ENCODE results near the gene TPH2. TPM values are rescaled to one million over a fixed set of nuclear protein-coding genes. Genes with fewer than 3 reads are reported as not detected.

Gene TPH2
- total and polyA plus RNA-seq, 9 of the 15 experiments (the other 6 are each of a cell fraction or from before 2014, with no cell fraction given), result 0.06 to 0.28 (median 0.14) TPM; not detected in 4

GRCh38 chr12:71958056-71958455 lies 19.4 kb downstream of the TPH2 start:
- no peaks in the 10 kb centered on the region for H3K9me1 ChIP-seq (ENCODE audit: control insufficient read depth, insufficient read depth, low read length)
- TF ChIP-seq POLR2H (tag; IDR thresholded peaks at IDR 0.05; ENCODE audit: low read depth) (no peak), AFF4 (CRISPR knock-in tag; IDR thresholded peaks at IDR 0.05) (no peak), ZNF124 (CRISPR knock-in tag; IDR thresholded peaks at IDR 0.05) (no peak), ETV6 (IDR thresholded peaks at IDR 0.05; ENCODE audit: borderline replicate concordance in 1 of 2, low read depth in 2 of 2, low read length in 1 of 2) (no peak), ETV6 (CRISPR knock-in tag; IDR thresholded peaks at IDR 0.05; ENCODE audit: borderline replicate concordance) (no peak), CBFA2T2 (conservative IDR thresholded peaks at IDR 0.05) (no peak), CEBPZ (IDR thresholded peaks at IDR 0.05; ENCODE audit: borderline replicate concordance, low read depth, low read length) (no peak), NEUROD1 (IDR thresholded peaks at IDR 0.05; ENCODE audit: borderline replicate concordance, low read depth, low read length, partially characterized antibody) (no peak), ZKSCAN8 (CRISPR knock-in tag; IDR thresholded peaks at IDR 0.05) (no peak), POU5F1 (IDR thresholded peaks at IDR 0.05; ENCODE audit: borderline replicate concordance, low read depth, low read length, partially characterized antibody) (no peak), ZNF77 (CRISPR knock-in tag; IDR thresholded peaks at IDR 0.05) (no peak), MAFK (IDR thresholded peaks at IDR 0.05; ENCODE audit: low read length) (no peak), PTRF (tag; IDR thresholded peaks at IDR 0.05) (no peak), IFI16 (CRISPR knock-in tag; IDR thresholded peaks at IDR 0.05) (no peak)
- no peaks in the 10 kb centered on the region for H3K9me3 ChIP-seq (replicated peaks; ENCODE audit: control insufficient read depth, insufficient read depth, low read depth, low read length)
- no peaks in the 10 kb centered on the region for H4K20me1 ChIP-seq (replicated peaks; ENCODE audit: control insufficient read depth, insufficient read depth, low read length)
- DNase-seq (ENCODE audit: extremely low read depth in 1 of 4, low spot score in 3 of 4) (no peak), ATAC-seq (no peak), FAIRE-seq (no peak)
- no peaks in the 10 kb centered on the region for H3K36me3 ChIP-seq (ENCODE audit: control insufficient read depth, insufficient read depth, low read length)
- BruUV-seq (replicated peaks), result no TSS peak
- H3K27ac ChIP-seq (ENCODE audit: extremely low read depth, low read depth, low read length), result no peak overlapping the region
- H3K9ac ChIP-seq (ENCODE audit: insufficient read depth in 1 of 2, low read depth in 2 of 2, low read length in 2 of 2), result no peak overlapping the region
- no peak overlapping the region for H2AFZ ChIP-seq (ENCODE audit: low read depth, low read length)
- H3K79me2 ChIP-seq (ENCODE audit: control insufficient read depth, insufficient read depth, low read length), result no peaks in the 10 kb centered on the region
- H3K4me1 ChIP-seq (replicated peaks in 1 of 2; ENCODE audit: control insufficient read depth in 2 of 2, insufficient read depth in 2 of 2, low read length in 2 of 2), result no peaks in the 10 kb centered on the region
- H3K27me3 ChIP-seq (ENCODE audit: control insufficient read depth in 2 of 2, insufficient read depth in 2 of 2, low read length in 2 of 2), result no peaks in the 10 kb centered on the region; a peak in 3 of 5 replicates
- H3K4me2 ChIP-seq (ENCODE audit: insufficient read depth, low read length), result no peak overlapping the region
- intact Hi-C loops (cut with micrococcal nuclease) (no loop called here), in situ Hi-C loops (cut with MboI) (no loop called here)
- CTCF ChIA-PET (ENCODE audit: low intra/inter-chr PET ratio), result no interaction called here
- WGBS (ENCODE audit: insufficient coverage, low coverage, missing lambda C conversion rate), result 3% methylated on average over 2 of the region's 2 CpGs
- no peak overlapping the region for H3K4me3 ChIP-seq
- POLR2A ChIA-PET, result no interaction called here

Measured in K562 (cell line).